ENCODE results near the gene PRIM2.

Gene PRIM2

GRCh38 chr6:57294862-57295445 is 22.5 kb upstream of the PRIM2 start:
- TF ChIP-seq SIN3A (IDR thresholded peaks at IDR 0.05; ENCODE audit: borderline replicate concordance, insufficient read depth, low read length) (no peak), REST (IDR thresholded peaks at IDR 0.05; ENCODE audit: insufficient read depth in 1 of 2, low read depth in 2 of 2, low read length in 2 of 2) (no peak), TAF1 (IDR thresholded peaks at IDR 0.05; ENCODE audit: borderline replicate concordance, insufficient read depth, low read length) (no peak), FOXP2 (optimal IDR thresholded peaks at IDR 0.05; ENCODE audit: borderline replicate concordance, extremely low read depth, extremely low read length, insufficient read depth) (no peak), POLR2AphosphoS5 (IDR thresholded peaks at IDR 0.05; ENCODE audit: low read depth, low read length) (no peak)

- TF ChIP-seq POLR2AphosphoS5 (IDR thresholded peaks at IDR 0.05; ENCODE audit: low read depth, low read length) (no peak), SIN3A (IDR thresholded peaks at IDR 0.05; ENCODE audit: borderline replicate concordance, insufficient read depth, low read length) (no peak), FOXP2 (optimal IDR thresholded peaks at IDR 0.05; ENCODE audit: borderline replicate concordance, extremely low read depth, extremely low read length, insufficient read depth) (no peak), REST (IDR thresholded peaks at IDR 0.05; ENCODE audit: insufficient read depth in 1 of 2, low read depth in 2 of 2, low read length in 2 of 2) (no peak), TAF1 (IDR thresholded peaks at IDR 0.05; ENCODE audit: borderline replicate concordance, insufficient read depth, low read length) (no peak)
These were observed 19.9 kb upstream of the PRIM2 start for GRCh38 chr6:57297505-57297904.

GRCh38 chr6:57298741-57299140 is 18.7 kb upstream of the PRIM2 start:
- TF ChIP-seq POLR2AphosphoS5 (IDR thresholded peaks at IDR 0.05; ENCODE audit: low read depth, low read length), result no peak
- TF ChIP-seq SIN3A (IDR thresholded peaks at IDR 0.05; ENCODE audit: borderline replicate concordance, insufficient read depth, low read length), result no peak
- no peak for TF ChIP-seq FOXP2 (optimal IDR thresholded peaks at IDR 0.05; ENCODE audit: borderline replicate concordance, extremely low read depth, extremely low read length, insufficient read depth)
- no peak for TF ChIP-seq TAF1 (IDR thresholded peaks at IDR 0.05; ENCODE audit: borderline replicate concordance, insufficient read depth, low read length)
- no peak for TF ChIP-seq REST (IDR thresholded peaks at IDR 0.05; ENCODE audit: insufficient read depth in 1 of 2, low read depth in 2 of 2, low read length in 2 of 2)

GRCh38 chr6:57301757-57302156 is 15.7 kb upstream of the PRIM2 start:
- TF ChIP-seq TAF1 (IDR thresholded peaks at IDR 0.05; ENCODE audit: borderline replicate concordance, insufficient read depth, low read length), result no peak
- TF ChIP-seq POLR2AphosphoS5 (IDR thresholded peaks at IDR 0.05; ENCODE audit: low read depth, low read length), result no peak
- TF ChIP-seq SIN3A (IDR thresholded peaks at IDR 0.05; ENCODE audit: borderline replicate concordance, insufficient read depth, low read length), result no peak
- no peak for TF ChIP-seq REST (IDR thresholded peaks at IDR 0.05; ENCODE audit: insufficient read depth in 1 of 2, low read depth in 2 of 2, low read length in 2 of 2)
- TF ChIP-seq FOXP2 (optimal IDR thresholded peaks at IDR 0.05; ENCODE audit: borderline replicate concordance, extremely low read depth, extremely low read length, insufficient read depth), result no peak

Measured in PFSK-1 (cell line).